Measurements from ENCODE around the gene MATN4. TPM values are rescaled to one million over a fixed set of nuclear protein-coding genes. Genes with fewer than 3 reads are reported as not detected.

MATN4 gene
- total and polyA plus RNA-seq, 2 of the 13 experiments (the other 11 are each of a cell fraction or from before 2014, with no cell fraction given), result not detected

DNA sequence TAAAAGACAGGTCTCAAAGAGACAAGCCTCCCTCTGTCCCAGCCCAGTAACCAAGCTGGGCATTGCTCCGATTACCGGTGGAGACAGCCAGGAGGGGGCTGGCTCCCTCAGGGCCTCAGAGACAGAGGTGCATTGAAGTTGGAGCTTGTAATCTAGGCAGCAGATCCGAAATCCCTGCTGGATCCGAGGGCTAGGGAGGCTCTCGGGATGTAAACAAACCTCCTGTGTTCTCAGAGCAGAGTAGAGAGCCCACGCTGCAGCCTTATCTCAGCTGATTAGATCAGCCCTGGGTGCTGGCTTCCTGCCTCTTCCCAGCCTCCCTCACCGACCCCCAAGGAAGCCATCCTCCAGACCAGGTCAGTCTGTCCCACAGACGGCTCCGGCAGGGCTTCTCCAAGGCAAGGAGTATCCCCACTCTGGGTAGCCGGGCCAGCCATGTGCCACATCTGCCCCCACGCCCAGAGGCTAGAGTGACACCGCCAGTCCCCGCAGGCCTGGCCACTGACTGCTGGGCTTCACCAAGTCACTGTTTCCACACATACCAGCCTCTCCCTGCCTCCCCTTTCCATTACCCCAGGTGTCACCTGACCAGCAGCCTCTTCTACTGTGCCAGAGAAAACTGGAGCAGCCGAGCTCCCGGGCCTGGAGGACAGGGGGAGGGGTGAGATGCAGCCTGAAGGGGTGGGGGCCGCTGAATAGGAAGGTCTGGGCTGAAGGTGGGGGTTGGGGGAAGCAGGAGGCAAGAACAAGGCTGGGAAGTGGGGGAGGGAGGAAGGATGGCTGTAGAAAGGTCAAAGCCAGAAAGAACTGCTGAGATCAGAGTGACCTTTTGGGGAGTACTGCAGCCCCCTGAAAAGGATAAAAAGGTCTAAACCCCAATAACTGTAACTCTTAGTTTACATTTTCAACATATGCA, 34.1 kb upstream of the MATN4 start (continued):
- TF ChIP-seq PBX2 (CRISPR knock-in tag; IDR thresholded peaks at IDR 0.05), result 0 out of 2 replicates have a peak, but pooled peaks have one; percentile 41
- TF ChIP-seq ZNF605 (CRISPR knock-in tag; IDR thresholded peaks at IDR 0.05), result peak; percentile 77; the same call in 1 of the 2 replicates
- TF ChIP-seq, protein P1, sequence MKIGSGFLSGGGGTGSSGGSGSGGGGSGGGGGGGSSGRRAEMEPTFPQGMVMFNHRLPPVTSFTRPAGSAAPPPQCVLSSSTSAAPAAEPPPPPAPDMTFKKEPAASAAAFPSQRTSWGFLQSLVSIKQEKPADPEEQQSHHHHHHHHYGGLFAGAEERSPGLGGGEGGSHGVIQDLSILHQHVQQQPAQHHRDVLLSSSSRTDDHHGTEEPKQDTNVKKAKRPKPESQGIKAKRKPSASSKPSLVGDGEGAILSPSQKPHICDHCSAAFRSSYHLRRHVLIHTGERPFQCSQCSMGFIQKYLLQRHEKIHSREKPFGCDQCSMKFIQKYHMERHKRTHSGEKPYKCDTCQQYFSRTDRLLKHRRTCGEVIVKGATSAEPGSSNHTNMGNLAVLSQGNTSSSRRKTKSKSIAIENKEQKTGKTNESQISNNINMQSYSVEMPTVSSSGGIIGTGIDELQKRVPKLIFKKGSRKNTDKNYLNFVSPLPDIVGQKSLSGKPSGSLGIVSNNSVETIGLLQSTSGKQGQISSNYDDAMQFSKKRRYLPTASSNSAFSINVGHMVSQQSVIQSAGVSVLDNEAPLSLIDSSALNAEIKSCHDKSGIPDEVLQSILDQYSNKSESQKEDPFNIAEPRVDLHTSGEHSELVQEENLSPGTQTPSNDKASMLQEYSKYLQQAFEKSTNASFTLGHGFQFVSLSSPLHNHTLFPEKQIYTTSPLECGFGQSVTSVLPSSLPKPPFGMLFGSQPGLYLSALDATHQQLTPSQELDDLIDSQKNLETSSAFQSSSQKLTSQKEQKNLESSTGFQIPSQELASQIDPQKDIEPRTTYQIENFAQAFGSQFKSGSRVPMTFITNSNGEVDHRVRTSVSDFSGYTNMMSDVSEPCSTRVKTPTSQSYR (CRISPR knock-in tag; IDR thresholded peaks at IDR 0.05; ENCODE audit: borderline replicate concordance), result peak; percentile 32; the same call in 1 of the 2 replicates
- peak; percentile 13; the same call in 1 of the 2 replicates for TF ChIP-seq SIX4 (CRISPR knock-in tag; IDR thresholded peaks at IDR 0.05)
- TF ChIP-seq HOXA3 (CRISPR knock-in tag; IDR thresholded peaks at IDR 0.05), result peak; percentile 73
- TF ChIP-seq, protein P2, sequence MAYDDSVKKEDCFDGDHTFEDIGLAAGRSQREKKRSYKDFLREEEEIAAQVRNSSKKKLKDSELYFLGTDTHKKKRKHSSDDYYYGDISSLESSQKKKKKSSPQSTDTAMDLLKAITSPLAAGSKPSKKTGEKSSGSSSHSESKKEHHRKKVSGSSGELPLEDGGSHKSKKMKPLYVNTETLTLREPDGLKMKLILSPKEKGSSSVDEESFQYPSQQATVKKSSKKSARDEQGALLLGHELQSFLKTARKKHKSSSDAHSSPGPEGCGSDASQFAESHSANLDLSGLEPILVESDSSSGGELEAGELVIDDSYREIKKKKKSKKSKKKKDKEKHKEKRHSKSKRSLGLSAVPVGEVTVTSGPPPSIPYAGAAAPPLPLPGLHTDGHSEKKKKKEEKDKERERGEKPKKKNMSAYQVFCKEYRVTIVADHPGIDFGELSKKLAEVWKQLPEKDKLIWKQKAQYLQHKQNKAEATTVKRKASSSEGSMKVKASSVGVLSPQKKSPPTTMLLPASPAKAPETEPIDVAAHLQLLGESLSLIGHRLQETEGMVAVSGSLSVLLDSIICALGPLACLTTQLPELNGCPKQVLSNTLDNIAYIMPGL (CRISPR knock-in tag; IDR thresholded peaks at IDR 0.05; ENCODE audit: borderline replicate concordance in 1 of 2, low read depth in 1 of 2), result peak in 1 of 2 experiments; percentile 52; a peak in 2 of 4 replicates
- TF ChIP-seq FOXJ3 (CRISPR knock-in tag; IDR thresholded peaks at IDR 0.05; ENCODE audit: borderline replicate concordance), result peak; percentile 76; the same call in 1 of the 2 replicates
- TF ChIP-seq KLF11 (CRISPR knock-in tag; IDR thresholded peaks at IDR 0.05), result no peak
- peak; percentile 67 for TF ChIP-seq ZNF883 (CRISPR knock-in tag; IDR thresholded peaks at IDR 0.05; ENCODE audit: not compliant biosample characterization)
- peak; percentile 10 for TF ChIP-seq ZNF781 (CRISPR knock-in tag; IDR thresholded peaks at IDR 0.05; ENCODE audit: borderline replicate concordance, not compliant biosample characterization)
- peak; percentile 78 for TF ChIP-seq RXRB (CRISPR knock-in tag; IDR thresholded peaks at IDR 0.05; ENCODE audit: borderline replicate concordance)
- TF ChIP-seq HNF4G (IDR thresholded peaks at IDR 0.05; ENCODE audit: borderline replicate concordance, low read depth, low read length), result no peak
- TF ChIP-seq HNF4G (CRISPR knock-in tag; IDR thresholded peaks at IDR 0.05; ENCODE audit: borderline replicate concordance, low read depth), result peak; percentile 65; the same call in 1 of the 2 replicates
- TF ChIP-seq REPIN1 (CRISPR knock-in tag; IDR thresholded peaks at IDR 0.05; ENCODE audit: borderline replicate concordance, low read depth), result no peak
- 0 out of 2 replicates have a peak, but pooled peaks have one; percentile 34 for TF ChIP-seq BRF2 (CRISPR knock-in tag; IDR thresholded peaks at IDR 0.05)
- TF ChIP-seq CBX1 (IDR thresholded peaks at IDR 0.05; ENCODE audit: low read depth), result no peak
- 0 out of 2 replicates have a peak, but pooled peaks have one; percentile 73 for TF ChIP-seq SNAPC2 (CRISPR knock-in tag; IDR thresholded peaks at IDR 0.05)
- TF ChIP-seq, protein P3, sequence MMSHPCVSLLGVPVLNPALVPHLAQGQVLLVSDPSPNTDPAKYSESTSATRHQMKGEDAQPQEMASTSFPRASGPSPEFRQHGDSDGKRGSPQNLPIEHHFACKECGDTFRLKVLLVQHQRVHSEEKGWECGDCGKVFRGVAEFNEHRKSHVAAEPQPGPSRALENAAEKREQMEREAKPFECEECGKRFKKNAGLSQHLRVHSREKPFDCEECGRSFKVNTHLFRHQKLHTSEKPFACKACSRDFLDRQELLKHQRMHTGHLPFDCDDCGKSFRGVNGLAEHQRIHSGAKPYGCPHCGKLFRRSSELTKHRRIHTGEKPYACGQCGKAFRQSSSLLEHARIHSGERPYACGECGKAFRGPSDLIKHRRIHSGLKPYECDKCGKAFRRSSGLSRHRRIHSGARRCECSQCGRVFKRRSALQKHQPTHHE (CRISPR knock-in tag; IDR thresholded peaks at IDR 0.05; ENCODE audit: borderline replicate concordance), result 0 out of 2 replicates have a peak, but pooled peaks have one; percentile 34
- TF ChIP-seq MZF1 (CRISPR knock-in tag; IDR thresholded peaks at IDR 0.05; ENCODE audit: borderline replicate concordance), result 0 out of 2 replicates have a peak, but pooled peaks have one; percentile 84
